Measurements from ENCODE around the gene KBTBD6.
"Not testable (repeated sequence)": the region's sequence is repeated elsewhere in the genome, so short reads cannot be mapped to it uniquely, and the experiment has no call there.

KBTBD6 gene

DNA sequence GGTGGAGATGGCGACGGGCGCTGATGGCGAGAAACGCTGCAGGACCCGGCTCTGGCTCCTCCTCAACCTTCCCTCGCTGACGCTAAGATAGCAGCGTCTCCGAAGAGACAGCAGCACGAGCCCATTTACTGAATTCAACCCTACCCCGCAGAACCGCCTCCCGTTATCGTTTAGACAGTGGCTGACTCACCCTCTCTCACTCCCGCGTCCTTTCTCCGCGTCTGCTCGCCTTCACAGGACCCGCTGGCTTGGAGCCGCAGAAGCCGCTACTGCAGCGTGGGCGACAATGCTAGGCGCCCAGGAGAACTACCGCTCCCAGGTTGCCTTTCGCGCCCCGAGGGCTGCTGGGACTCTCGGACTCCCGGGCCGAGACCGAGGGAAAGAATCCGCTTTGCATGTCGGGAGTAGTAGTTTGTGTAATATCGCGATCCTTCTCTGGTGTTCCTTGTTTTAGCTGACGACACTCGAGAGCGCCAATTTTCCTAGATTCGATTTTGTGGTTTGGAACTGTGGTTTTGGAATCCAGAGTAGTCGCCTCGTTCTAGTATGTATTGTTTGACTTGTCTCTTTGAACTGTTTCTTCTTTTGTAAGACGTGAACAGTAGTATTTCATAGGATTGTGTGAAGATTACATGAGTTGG, at the start of gene KBTBD6:
KBTBD6 (minus strand) TSS at position 291 of the 641 bp plus-strand sequence. CDS start 291 bp downstream, outside the sequence.
- FAIRE-seq = peak; percentile 72

- no peak for FAIRE-seq
Observed at GRCh38 chr13:41182231-41182630, 49.6 kb upstream of the KBTBD6 start.

- FAIRE-seq = no peak
Observed at GRCh38 chr13:41179593-41180250, 47.1 kb upstream of the KBTBD6 start.

- FAIRE-seq = no peak
Observed at GRCh38 chr13:41178040-41178439, 45.4 kb upstream of the KBTBD6 start.

- FAIRE-seq = no peak
Observed at GRCh38 chr13:41177616-41178015, 45.0 kb upstream of the KBTBD6 start.

DNA sequence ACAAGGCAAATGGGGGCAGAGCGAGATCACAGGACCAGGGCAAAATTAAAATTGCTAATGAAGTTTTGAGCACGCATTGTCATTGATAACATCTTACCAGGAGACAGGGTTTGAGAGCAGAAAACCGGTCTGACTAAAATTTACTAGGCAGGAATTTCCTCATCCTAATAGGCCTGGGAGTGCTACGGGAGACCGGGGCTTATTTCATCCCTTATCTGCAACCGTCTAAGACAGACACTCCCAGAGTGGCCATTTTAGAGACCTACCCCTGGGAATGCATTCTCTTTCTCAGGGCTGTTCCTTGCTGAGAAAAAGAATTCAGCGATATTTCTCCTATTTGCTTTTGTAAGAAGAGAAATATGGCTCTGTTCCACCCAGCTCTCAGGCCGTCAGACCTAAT, 43.0 kb upstream of the KBTBD6 start:
- not testable (repeated sequence) for FAIRE-seq

DNA sequence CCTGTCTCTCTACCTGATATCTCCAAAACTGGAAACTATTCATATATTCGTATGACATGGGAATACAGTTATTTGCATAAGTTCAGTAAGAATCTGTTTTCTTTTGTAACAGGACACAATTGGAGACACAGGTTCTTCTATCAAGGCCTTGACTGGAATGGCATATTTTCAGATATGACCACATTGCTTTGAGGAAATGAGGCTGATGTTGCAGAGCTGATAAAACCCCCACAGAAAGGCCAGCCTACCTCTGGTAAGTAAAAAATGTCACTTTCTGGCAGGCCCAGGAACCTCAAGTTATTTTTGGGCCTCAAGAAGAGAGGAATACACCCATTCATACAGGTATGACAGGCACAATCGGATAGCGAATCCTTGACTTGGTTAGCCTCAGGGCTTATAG, 29.5 kb upstream of the KBTBD6 start:
- FAIRE-seq = no peak

DNA sequence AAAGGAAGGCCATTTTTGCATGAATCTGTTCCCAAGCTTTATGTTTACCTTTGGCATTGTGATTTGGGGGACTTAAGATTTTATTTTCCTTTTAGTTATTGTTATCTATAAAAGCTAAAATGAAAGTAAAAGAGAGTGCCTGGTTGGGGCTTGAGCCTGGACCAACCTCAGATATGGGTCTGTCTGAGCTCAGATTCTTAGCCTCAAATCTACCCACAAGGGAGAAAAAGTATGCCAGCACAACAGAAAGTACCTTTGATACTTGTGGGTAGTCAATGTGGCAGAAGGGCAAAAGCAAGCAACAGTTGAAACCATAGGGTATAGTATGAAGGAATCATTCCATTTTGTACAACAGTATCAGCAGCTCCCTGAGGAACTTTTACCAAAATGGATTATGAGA, 26.6 kb upstream of the KBTBD6 start:
- no peak for FAIRE-seq

GRCh38 chr13:41157048-41157717, 24.6 kb upstream of the KBTBD6 start:
- no peak for FAIRE-seq

GRCh38 chr13:41156620-41157019, 24.0 kb upstream of the KBTBD6 start:
- FAIRE-seq = no peak

DNA sequence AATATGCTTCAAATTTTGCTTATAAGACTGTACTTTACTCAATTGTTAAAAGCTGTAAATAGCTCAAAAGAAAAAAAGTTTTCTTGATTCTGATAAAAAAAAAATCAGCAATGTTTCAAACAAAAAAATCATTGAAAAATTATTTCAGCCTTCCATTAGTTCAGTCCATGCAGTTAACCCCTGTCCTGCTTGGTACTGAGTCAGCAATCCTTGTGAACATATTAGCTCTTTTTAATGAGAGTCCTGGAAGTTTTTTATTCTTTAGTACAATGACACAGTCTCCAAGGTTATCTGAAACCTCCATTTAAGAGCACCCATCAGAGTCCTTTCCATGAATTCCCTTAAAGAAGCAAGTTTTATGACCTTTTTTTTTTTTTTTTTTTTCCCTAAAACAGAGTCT, 21.4 kb upstream of the KBTBD6 start:
- FAIRE-seq = no peak

- FAIRE-seq = no peak
Observed at GRCh38 chr13:41152005-41152404, 19.4 kb upstream of the KBTBD6 start.

GRCh38 chr13:41150058-41150457, 17.5 kb upstream of the KBTBD6 start:
- FAIRE-seq = no peak

- no peak for FAIRE-seq
Observed at GRCh38 chr13:41148419-41149283, 16.0 kb upstream of the KBTBD6 start.

GRCh38 chr13:41145136-41145908, 12.7 kb upstream of the KBTBD6 start:
- FAIRE-seq = no peak

- no peak for FAIRE-seq
Observed at GRCh38 chr13:41144576-41144975, 12.0 kb upstream of the KBTBD6 start.

- FAIRE-seq = no peak
Observed at GRCh38 chr13:41139296-41139966, 6.8 kb upstream of the KBTBD6 start.

DNA sequence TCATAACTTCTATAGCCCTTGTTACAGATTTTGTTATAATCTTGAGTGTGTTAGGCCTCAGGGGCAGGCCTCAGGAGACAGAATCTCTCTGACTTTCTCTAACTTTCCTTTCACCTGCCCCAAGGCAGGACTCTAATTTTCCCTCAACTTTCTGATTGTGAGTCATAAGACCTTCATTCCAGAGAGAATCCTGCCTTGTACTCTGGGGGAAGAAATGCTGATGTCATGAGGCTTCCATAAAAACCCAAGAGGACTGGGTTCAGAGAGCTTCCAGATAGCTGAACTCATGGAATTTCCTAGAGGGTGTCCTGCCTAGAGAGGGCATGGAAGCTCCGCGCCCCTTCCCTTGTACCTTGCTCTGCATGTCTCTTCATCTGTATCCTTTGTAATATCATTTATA, 5.3 kb upstream of the KBTBD6 start:
- FAIRE-seq = no peak

- no peak for FAIRE-seq
Observed at GRCh38 chr13:41137241-41137640, 4.6 kb upstream of the KBTBD6 start.

- FAIRE-seq = no peak
Observed at GRCh38 chr13:41136396-41137031, 3.9 kb upstream of the KBTBD6 start.

GRCh38 chr13:41133951-41134350, 1.3 kb upstream of the KBTBD6 start:
- FAIRE-seq = no peak
